T47D (cell line): ENCODE data around the gene INPP5D.
"Not testable (repeated sequence)": the region's sequence is repeated elsewhere in the genome, so short reads cannot be mapped to it uniquely, and the experiment has no call there.

Experiments
- DNase-seq, 2 experiments: peaks; one replicate each; pipeline versions ENCODE4 v3.0.0 to v3.0.0-alpha.2; 2011 to 2012; ENCODE audit warnings: low read depth in 1 of 2, low spot score in 1 of 2
- JUND ChIP-seq: IDR thresholded peaks from 2 replicates; pipeline ENCODE4 v1.6.1; 2012; ENCODE audit warnings: low read depth
- in situ Hi-C: cut with HindIII; loops from 2 replicates; pipeline ENCODE4 v1.10.0; 2016; ENCODE audit warnings: low sequenced_read_pairs, low pct_unique_long_range_greater_than_20kb

INPP5D gene

GRCh38 chr2:233089851-233090250, 29.7 kb downstream of the INPP5D start:
- no peak for TF ChIP-seq JUND
- in situ Hi-C loops = no loop called here
- DNase-seq = no peak

- in situ Hi-C loops = no loop called here
- no peak for TF ChIP-seq JUND
- DNase-seq = no peak
Measured at GRCh38 chr2:233090879-233091278, 30.7 kb downstream of the INPP5D start.

DNA sequence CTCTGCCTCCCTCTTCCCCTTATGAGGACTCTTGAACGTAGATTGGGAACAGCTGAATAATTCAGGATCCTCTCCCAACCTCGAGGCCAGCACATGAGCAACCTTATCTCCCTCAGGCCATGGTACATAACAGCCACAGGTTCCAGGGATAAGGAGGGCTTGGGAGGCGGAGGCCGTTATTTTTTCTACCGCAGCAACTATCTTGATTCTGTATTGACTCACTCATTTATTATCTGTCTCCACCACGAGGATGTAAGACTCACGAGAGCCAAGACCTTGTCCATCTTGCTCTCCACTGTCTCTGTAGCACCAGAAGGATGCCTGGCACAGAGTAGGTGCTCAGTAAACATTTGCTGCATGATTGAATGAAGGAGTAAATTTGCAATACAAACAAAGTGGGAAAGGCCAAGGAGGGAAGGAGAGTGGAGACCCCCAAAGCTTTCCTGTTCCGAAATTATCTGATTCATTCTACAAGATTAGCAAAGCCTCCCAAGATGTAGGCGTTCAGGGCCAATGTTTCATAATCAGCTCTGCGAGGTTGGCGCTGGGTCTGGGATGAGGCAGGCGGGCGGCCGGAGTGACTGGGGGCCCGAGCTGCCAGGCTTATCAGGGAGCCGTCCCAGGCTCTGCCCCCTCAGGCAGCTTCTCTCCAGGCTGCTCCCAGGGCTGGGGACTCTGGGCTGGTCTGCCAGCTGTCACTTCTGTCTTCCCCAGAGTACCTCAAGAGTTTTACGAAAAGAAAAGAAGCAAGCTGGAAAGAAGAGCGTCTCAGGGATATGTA, 31.6 kb downstream of the INPP5D start:
- DNase-seq = no peak
- in situ Hi-C loops = no loop called here
- no peak for TF ChIP-seq JUND

GRCh38 chr2:233092432-233093165, 32.5 kb downstream of the INPP5D start:
- in situ Hi-C loops = no loop called here
- DNase-seq = no peak
- no peak for TF ChIP-seq JUND

DNA sequence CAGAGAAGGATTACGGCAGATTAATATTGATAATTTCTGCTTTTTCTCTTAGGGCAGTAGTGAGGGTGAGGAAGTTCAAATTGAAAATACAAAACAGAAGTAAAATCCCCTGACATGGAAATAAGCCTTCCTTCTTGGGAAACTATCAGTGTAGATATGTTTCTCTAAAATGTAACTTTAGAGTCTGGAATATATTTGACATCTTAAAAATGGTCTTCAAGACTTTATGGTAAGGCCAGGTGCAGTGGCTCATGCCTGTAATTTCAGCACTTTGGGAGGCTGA, 33.0 kb downstream of the INPP5D start:
- in situ Hi-C loops = no loop called here
- TF ChIP-seq JUND = no peak
- DNase-seq = no peak

DNA sequence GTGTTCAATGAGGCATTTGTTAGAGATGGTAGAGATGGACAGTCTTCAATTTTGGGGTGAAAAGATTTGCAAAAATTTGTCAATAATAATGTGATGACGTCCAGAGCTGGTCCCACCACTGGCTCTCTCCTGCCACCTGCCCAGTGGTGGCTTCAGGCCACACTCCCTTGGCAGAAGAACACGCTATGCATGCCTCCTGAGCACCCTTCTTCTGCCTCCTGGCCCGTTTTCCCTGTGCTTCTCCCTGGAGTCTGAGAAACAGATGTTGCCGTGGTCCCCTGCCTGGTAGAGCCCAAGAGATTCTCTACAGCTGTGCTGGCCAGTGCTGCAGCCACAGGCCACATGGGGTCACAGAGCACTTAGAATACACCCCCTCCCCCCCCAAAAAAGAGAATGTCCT, 33.6 kb downstream of the INPP5D start:
- TF ChIP-seq JUND = no peak
- in situ Hi-C loops = no loop called here

GRCh38 chr2:233094614-233095013, 34.5 kb downstream of the INPP5D start:
- TF ChIP-seq JUND = no peak
- no peak for DNase-seq
- in situ Hi-C loops = no loop called here

More for the DNA sequence above, 33.6 kb downstream of the INPP5D start:
- DNase-seq = no peak

GRCh38 chr2:233096006-233096405, 35.9 kb downstream of the INPP5D start:
- DNase-seq = no peak
- in situ Hi-C loops = no loop called here
- TF ChIP-seq JUND = no peak

- peak in 1 of 2 experiments; percentile 29 for DNase-seq
- in situ Hi-C loops = no loop called here
- TF ChIP-seq JUND = no peak
Measured at GRCh38 chr2:233098618-233099017, 38.5 kb downstream of the INPP5D start.

GRCh38 chr2:233099820-233100191, 39.7 kb downstream of the INPP5D start:
- DNase-seq, in situ Hi-C loops: not testable (repeated sequence)

DNA sequence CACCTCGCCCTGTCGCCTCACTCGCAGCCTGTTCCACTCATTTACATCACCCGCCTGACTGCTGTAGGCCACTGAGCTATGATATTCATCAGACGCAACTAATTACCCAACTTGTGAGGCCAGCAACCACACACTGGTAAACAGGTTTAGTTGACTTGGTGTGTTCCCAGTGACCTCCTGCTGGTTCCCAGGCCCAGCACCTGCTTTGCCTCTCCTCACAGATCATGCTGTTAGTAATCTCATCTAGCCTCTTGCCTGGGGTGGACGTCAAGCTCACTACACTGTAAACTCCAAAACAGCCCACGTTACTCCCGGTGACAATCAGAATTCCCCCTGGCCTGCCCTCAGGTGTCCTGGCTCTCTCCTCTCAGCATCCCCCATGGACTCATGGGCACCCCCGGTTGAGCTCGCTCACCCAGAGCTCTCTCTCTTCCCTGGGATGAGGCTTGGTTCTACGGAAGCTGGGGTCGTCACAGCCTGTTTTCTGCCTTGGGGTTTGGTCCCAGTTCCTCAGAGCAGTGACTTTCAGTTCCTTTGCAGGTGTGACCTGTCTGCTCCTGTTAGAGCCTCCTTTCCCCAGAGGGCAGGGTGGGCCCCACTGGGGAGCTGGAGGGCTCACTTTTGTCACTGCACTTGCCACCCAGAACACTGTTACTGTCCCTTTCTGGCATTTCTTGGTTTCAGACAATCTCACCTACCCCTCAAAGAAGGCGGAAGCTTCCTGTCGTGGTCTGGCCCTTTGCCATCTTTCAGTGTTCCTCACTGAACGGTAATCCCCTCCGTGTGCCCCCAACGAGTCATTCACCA, 40.3 kb downstream of the INPP5D start:
- peak in 1 of 2 experiments; percentile 59 for DNase-seq
- in situ Hi-C loops = no loop called here
- TF ChIP-seq JUND = no peak

- in situ Hi-C loops = no loop called here
- TF ChIP-seq JUND = no peak
- peak in 1 of 2 experiments; percentile 46 for DNase-seq
Measured at GRCh38 chr2:233101141-233101540, 41.0 kb downstream of the INPP5D start.

GRCh38 chr2:233101816-233102215, 41.7 kb downstream of the INPP5D start:
- no peak for TF ChIP-seq JUND

More at GRCh38 chr2:233101816-233102215, 41.7 kb downstream of the INPP5D start:
- DNase-seq = peak in 1 of 2 experiments; percentile 23
- in situ Hi-C loops = no loop called here
